ENCODE results near the gene TMEM255B. TPM values are rescaled to one million over a fixed set of nuclear protein-coding genes. Genes with fewer than 3 reads are reported as not detected.

The TMEM255B gene
- total and polyA plus RNA-seq, 2 of the 4 experiments (the other 2 are of a cell fraction) = 0.36 to 0.94 TPM

GRCh38 chr13:113740286-113740556, 18.8 kb upstream of the TMEM255B start:
- no TSS peak for BruUV-seq (replicated peaks)

More at GRCh38 chr13:113740286-113740556, 18.8 kb upstream of the TMEM255B start:
- Histone ChIP-seq H3K27me3 (ENCODE audit: control insufficient read depth, insufficient read depth, low read length) (peaks cover 29% of the 10 kb centered on the region), H3K14ac (replicated peaks; ENCODE audit: low read depth, low read length) (no peak overlapping the region), H2AK9ac (replicated peaks; ENCODE audit: low read depth, low read length, poor library complexity) (peak overlapping the region; percentile 47), H3K23ac (ENCODE audit: low read depth, low read length) (no peak overlapping the region), H3K9me3 (ENCODE audit: control insufficient read depth, insufficient read depth, low read length) (no peaks in the 10 kb centered on the region), H2BK120ac (ENCODE audit: low read depth, low read length) (no peak overlapping the region), H4K20me1 (ENCODE audit: insufficient read depth, low read length) (no peaks in the 10 kb centered on the region), H3K4me2 (ENCODE audit: low read depth, low read length) (no peak overlapping the region), H4K5ac (ENCODE audit: low read depth, low read length) (no peak overlapping the region), H4K8ac (ENCODE audit: low read depth in 2 of 2, low read length in 2 of 2) (no peak overlapping the region), H2BK5ac (ENCODE audit: low read depth, low read length, poor library complexity, severe bottlenecking) (no peak overlapping the region), H3K9me1 (ENCODE audit: insufficient read depth, low read length) (no peaks in the 10 kb centered on the region), H3K27ac (ENCODE audit: insufficient read depth, low read length) (no peak overlapping the region), H3K4me3 (ENCODE audit: insufficient read depth, low read depth, low read length) (no peak overlapping the region), H2AFZ (replicated peaks; ENCODE audit: low read length, poor library complexity) (no peak overlapping the region), H2BK20ac (ENCODE audit: low read depth, low read length) (no peak overlapping the region), H2BK15ac (ENCODE audit: low read depth, low read length) (no peak overlapping the region), H3K18ac (ENCODE audit: low read depth, low read length) (no peak overlapping the region), H3K79me1 (ENCODE audit: low read depth in 1 of 2, low read length in 2 of 2) (no peaks in the 10 kb centered on the region), H3K4me1 (ENCODE audit: control insufficient read depth, insufficient read depth, low read length) (peaks cover 4% of the 10 kb centered on the region; the same call in 1 of the 2 replicates), H3K9ac (ENCODE audit: low read depth, low read length) (no peak overlapping the region), H3K56ac (ENCODE audit: extremely low read depth, insufficient read depth, low read length) (no peak overlapping the region), H3K36me3 (ENCODE audit: control insufficient read depth, insufficient read depth, low read length) (no peaks in the 10 kb centered on the region), H4K91ac (ENCODE audit: insufficient read depth, low read depth, low read length) (no peak overlapping the region), H3K4ac (ENCODE audit: low read depth, low read length) (no peak overlapping the region), H2AK5ac (ENCODE audit: low read depth, low read length) (no peak overlapping the region)
- in situ Hi-C loops (cut with MboI; ENCODE audit: low sequenced_read_pairs) = no loop called here
- DNase-seq (no peak), ATAC-seq (ENCODE audit: low read depth) (no peak)
- dilution Hi-C loops (cut with HindIII; ENCODE audit: low sequenced_read_pairs, unreplicated experiment) = no loop called here
- WGBS, 2 experiments (ENCODE audit: extremely low coverage in 2 of 2, insufficient read length in 1 of 2) = 82% methylated on average over 6 of the region's 9 CpGs; no CpG with 5 or more reads in 1 of the 2 experiments
- CTCF ChIA-PET = no interaction called here
- POLR2A ChIA-PET (ENCODE audit: unreplicated experiment) = no interaction called here
- intact Hi-C loops (cut with micrococcal nuclease) = no loop called here
- no peak for TF ChIP-seq NFE2L2 (IDR thresholded peaks at IDR 0.05; ENCODE audit: low read depth, low read length)
- TF ChIP-seq RAD21 (IDR thresholded peaks at IDR 0.05; ENCODE audit: low read length) = no peak
- no peak for TF ChIP-seq CTCF (conservative IDR thresholded peaks at IDR 0.05; ENCODE audit: low read depth, low read length)
- no peak for TF ChIP-seq RFX5 (IDR thresholded peaks at IDR 0.05; ENCODE audit: low read depth, low read length)
- TF ChIP-seq, protein P1, sequence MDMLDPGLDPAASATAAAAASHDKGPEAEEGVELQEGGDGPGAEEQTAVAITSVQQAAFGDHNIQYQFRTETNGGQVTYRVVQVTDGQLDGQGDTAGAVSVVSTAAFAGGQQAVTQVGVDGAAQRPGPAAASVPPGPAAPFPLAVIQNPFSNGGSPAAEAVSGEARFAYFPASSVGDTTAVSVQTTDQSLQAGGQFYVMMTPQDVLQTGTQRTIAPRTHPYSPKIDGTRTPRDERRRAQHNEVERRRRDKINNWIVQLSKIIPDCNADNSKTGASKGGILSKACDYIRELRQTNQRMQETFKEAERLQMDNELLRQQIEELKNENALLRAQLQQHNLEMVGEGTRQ (IDR thresholded peaks at IDR 0.05; ENCODE audit: low read depth, low read length) = no peak
- no peak for TF ChIP-seq MAFK (IDR thresholded peaks at IDR 0.05; ENCODE audit: low read depth, low read length)
- no peak for TF ChIP-seq CHD1 (IDR thresholded peaks at IDR 0.05; ENCODE audit: low read depth, low read length)

Data from IMR-90 (cell line).